ENCODE data around the gene NF2.
"Not testable (repeated sequence)": the region's sequence is repeated elsewhere in the genome, so short reads cannot be mapped to it uniquely, and the experiment has no call there.

The NF2 gene

GRCh38 chr22:29574762-29575450, 28.5 kb upstream of the NF2 start:
- Histone ChIP-seq H3K9ac (ENCODE audit: low read length) (no peak overlapping the region), H3K4me1 (ENCODE audit: control insufficient read depth, low read depth, low read length) (peaks cover 5% of the 10 kb centered on the region), H3K27ac (ENCODE audit: low read length) (no peak overlapping the region), H3K9me3 (ENCODE audit: control insufficient read depth, low read depth, low read length) (no peaks in the 10 kb centered on the region), H3K4me3 (ENCODE audit: low read length) (no peak overlapping the region), H3K27me3 (ENCODE audit: control insufficient read depth, insufficient read depth, low read length) (no peaks in the 10 kb centered on the region), H3K36me3 (ENCODE audit: control insufficient read depth, low read depth, low read length) (peaks cover 8% of the 10 kb centered on the region)

- Histone ChIP-seq H3K4me3 (ENCODE audit: low read length) (no peak overlapping the region), H3K9me3 (ENCODE audit: control insufficient read depth, low read depth, low read length) (no peaks in the 10 kb centered on the region), H3K27ac (ENCODE audit: low read length) (no peak overlapping the region), H3K9ac (ENCODE audit: low read length) (no peak overlapping the region), H3K27me3 (ENCODE audit: control insufficient read depth, insufficient read depth, low read length) (no peaks in the 10 kb centered on the region), H3K4me1 (ENCODE audit: control insufficient read depth, low read depth, low read length) (peaks cover 9% of the 10 kb centered on the region), H3K36me3 (ENCODE audit: control insufficient read depth, low read depth, low read length) (peaks cover 3% of the 10 kb centered on the region)
Observed at GRCh38 chr22:29578462-29579200, 24.8 kb upstream of the NF2 start.

- peak overlapping the region; percentile 98 for H3K9ac ChIP-seq (ENCODE audit: low read length)
- H3K27ac ChIP-seq (ENCODE audit: low read length) = peak overlapping the region; percentile 100
- H3K9me3 ChIP-seq (ENCODE audit: control insufficient read depth, low read depth, low read length) = no peaks in the 10 kb centered on the region
- peak overlapping the region; percentile 95 for H3K4me3 ChIP-seq (ENCODE audit: low read length)
- H3K27me3 ChIP-seq (ENCODE audit: control insufficient read depth, insufficient read depth, low read length) = no peaks in the 10 kb centered on the region
- H3K4me1 ChIP-seq (ENCODE audit: control insufficient read depth, low read depth, low read length) = peaks cover 9% of the 10 kb centered on the region
- H3K36me3 ChIP-seq (ENCODE audit: control insufficient read depth, low read depth, low read length) = peaks cover 3% of the 10 kb centered on the region
Observed at GRCh38 chr22:29580200-29580810, 23.1 kb upstream of the NF2 start.

GRCh38 chr22:29581799-29582198, 21.6 kb upstream of the NF2 start:
- no peak overlapping the region for H3K27ac ChIP-seq (ENCODE audit: low read length)
- no peaks in the 10 kb centered on the region for H3K27me3 ChIP-seq (ENCODE audit: control insufficient read depth, insufficient read depth, low read length)
- H3K9me3 ChIP-seq (ENCODE audit: control insufficient read depth, low read depth, low read length) = no peaks in the 10 kb centered on the region
- H3K9ac ChIP-seq (ENCODE audit: low read length) = no peak overlapping the region
- peaks cover 3% of the 10 kb centered on the region for H3K36me3 ChIP-seq (ENCODE audit: control insufficient read depth, low read depth, low read length)
- no peak overlapping the region for H3K4me3 ChIP-seq (ENCODE audit: low read length)
- H3K4me1 ChIP-seq (ENCODE audit: control insufficient read depth, low read depth, low read length) = peaks cover 9% of the 10 kb centered on the region

- no peaks in the 10 kb centered on the region for H3K36me3 ChIP-seq (ENCODE audit: control insufficient read depth, low read depth, low read length)
- no peak overlapping the region for H3K4me3 ChIP-seq (ENCODE audit: low read length)
- peaks cover 3% of the 10 kb centered on the region for H3K4me1 ChIP-seq (ENCODE audit: control insufficient read depth, low read depth, low read length)
- no peaks in the 10 kb centered on the region for H3K9me3 ChIP-seq (ENCODE audit: control insufficient read depth, low read depth, low read length)
- H3K27me3 ChIP-seq (ENCODE audit: control insufficient read depth, insufficient read depth, low read length) = no peaks in the 10 kb centered on the region
- H3K27ac ChIP-seq (ENCODE audit: low read length) = no peak overlapping the region
- no peak overlapping the region for H3K9ac ChIP-seq (ENCODE audit: low read length)
Observed at GRCh38 chr22:29584975-29585374, 18.5 kb upstream of the NF2 start.

- H3K4me3 ChIP-seq (ENCODE audit: low read length); H3K27ac ChIP-seq (ENCODE audit: low read length); H3K4me1 ChIP-seq (ENCODE audit: control insufficient read depth, low read depth, low read length); H3K9me3 ChIP-seq (ENCODE audit: control insufficient read depth, low read depth, low read length); H3K36me3 ChIP-seq (ENCODE audit: control insufficient read depth, low read depth, low read length); H3K27me3 ChIP-seq (ENCODE audit: control insufficient read depth, insufficient read depth, low read length); H3K9ac ChIP-seq (ENCODE audit: low read length): not testable (repeated sequence)
Observed at GRCh38 chr22:29586193-29586705, 17.2 kb upstream of the NF2 start.

GRCh38 chr22:29587938-29588699, 15.3 kb upstream of the NF2 start:
- Histone ChIP-seq H3K4me3 (ENCODE audit: low read length) (no peak overlapping the region), H3K9me3 (ENCODE audit: control insufficient read depth, low read depth, low read length) (no peaks in the 10 kb centered on the region), H3K9ac (ENCODE audit: low read length) (no peak overlapping the region), H3K27ac (ENCODE audit: low read length) (no peak overlapping the region), H3K27me3 (ENCODE audit: control insufficient read depth, insufficient read depth, low read length) (no peaks in the 10 kb centered on the region), H3K4me1 (ENCODE audit: control insufficient read depth, low read depth, low read length) (no peaks in the 10 kb centered on the region), H3K36me3 (ENCODE audit: control insufficient read depth, low read depth, low read length) (no peaks in the 10 kb centered on the region)

- no peaks in the 10 kb centered on the region for H3K36me3 ChIP-seq (ENCODE audit: control insufficient read depth, low read depth, low read length)
- no peak overlapping the region for H3K27ac ChIP-seq (ENCODE audit: low read length)
- H3K9ac ChIP-seq (ENCODE audit: low read length) = no peak overlapping the region
- no peaks in the 10 kb centered on the region for H3K9me3 ChIP-seq (ENCODE audit: control insufficient read depth, low read depth, low read length)
- no peaks in the 10 kb centered on the region for H3K27me3 ChIP-seq (ENCODE audit: control insufficient read depth, insufficient read depth, low read length)
- H3K4me3 ChIP-seq (ENCODE audit: low read length) = no peak overlapping the region
- no peaks in the 10 kb centered on the region for H3K4me1 ChIP-seq (ENCODE audit: control insufficient read depth, low read depth, low read length)
Observed at GRCh38 chr22:29593923-29594322, 9.5 kb upstream of the NF2 start.

GRCh38 chr22:29594447-29594846, 9.0 kb upstream of the NF2 start:
- H3K27me3 ChIP-seq (ENCODE audit: control insufficient read depth, insufficient read depth, low read length); H3K9me3 ChIP-seq (ENCODE audit: control insufficient read depth, low read depth, low read length); H3K4me1 ChIP-seq (ENCODE audit: control insufficient read depth, low read depth, low read length); H3K9ac ChIP-seq (ENCODE audit: low read length); H3K36me3 ChIP-seq (ENCODE audit: control insufficient read depth, low read depth, low read length); H3K4me3 ChIP-seq (ENCODE audit: low read length); H3K27ac ChIP-seq (ENCODE audit: low read length): not testable (repeated sequence)

GRCh38 chr22:29596408-29596807, 7.0 kb upstream of the NF2 start:
- H3K9ac ChIP-seq (ENCODE audit: low read length) = no peak overlapping the region
- no peak overlapping the region for H3K27ac ChIP-seq (ENCODE audit: low read length)
- no peaks in the 10 kb centered on the region for H3K4me1 ChIP-seq (ENCODE audit: control insufficient read depth, low read depth, low read length)
- H3K36me3 ChIP-seq (ENCODE audit: control insufficient read depth, low read depth, low read length) = no peaks in the 10 kb centered on the region
- no peaks in the 10 kb centered on the region for H3K27me3 ChIP-seq (ENCODE audit: control insufficient read depth, insufficient read depth, low read length)
- no peak overlapping the region for H3K4me3 ChIP-seq (ENCODE audit: low read length)
- H3K9me3 ChIP-seq (ENCODE audit: control insufficient read depth, low read depth, low read length) = no peaks in the 10 kb centered on the region

All from iPS-18a (cell line).